GM10266 (cell line): ENCODE measurements around the gene LGALS14.

Source experiments
- DNase-seq: peaks from one replicate; pipeline ENCODE4 v3.0.0; 2012; ENCODE audit errors: extremely low spot score
- TF ChIP-seq, protein P1 (sequence below): IDR thresholded peaks from 2 replicates; pipeline ENCODE4 v1.5.1; 2012; ENCODE audit warnings: mild to moderate bottlenecking, low read depth; ENCODE audit not compliant: control insufficient read depth, insufficient read depth; ENCODE audit errors: missing control alignments

The LGALS14 gene

GRCh38 chr19:39695759-39696158, 8.5 kb upstream of the LGALS14 start:
- TF ChIP-seq, protein P1, sequence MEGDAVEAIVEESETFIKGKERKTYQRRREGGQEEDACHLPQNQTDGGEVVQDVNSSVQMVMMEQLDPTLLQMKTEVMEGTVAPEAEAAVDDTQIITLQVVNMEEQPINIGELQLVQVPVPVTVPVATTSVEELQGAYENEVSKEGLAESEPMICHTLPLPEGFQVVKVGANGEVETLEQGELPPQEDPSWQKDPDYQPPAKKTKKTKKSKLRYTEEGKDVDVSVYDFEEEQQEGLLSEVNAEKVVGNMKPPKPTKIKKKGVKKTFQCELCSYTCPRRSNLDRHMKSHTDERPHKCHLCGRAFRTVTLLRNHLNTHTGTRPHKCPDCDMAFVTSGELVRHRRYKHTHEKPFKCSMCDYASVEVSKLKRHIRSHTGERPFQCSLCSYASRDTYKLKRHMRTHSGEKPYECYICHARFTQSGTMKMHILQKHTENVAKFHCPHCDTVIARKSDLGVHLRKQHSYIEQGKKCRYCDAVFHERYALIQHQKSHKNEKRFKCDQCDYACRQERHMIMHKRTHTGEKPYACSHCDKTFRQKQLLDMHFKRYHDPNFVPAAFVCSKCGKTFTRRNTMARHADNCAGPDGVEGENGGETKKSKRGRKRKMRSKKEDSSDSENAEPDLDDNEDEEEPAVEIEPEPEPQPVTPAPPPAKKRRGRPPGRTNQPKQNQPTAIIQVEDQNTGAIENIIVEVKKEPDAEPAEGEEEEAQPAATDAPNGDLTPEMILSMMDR, result no peak
- DNase-seq, result no peak

- DNase-seq, result no peak
- TF ChIP-seq, protein P1, result no peak
Measured at GRCh38 chr19:39696387-39696786, 7.9 kb upstream of the LGALS14 start.

DNA sequence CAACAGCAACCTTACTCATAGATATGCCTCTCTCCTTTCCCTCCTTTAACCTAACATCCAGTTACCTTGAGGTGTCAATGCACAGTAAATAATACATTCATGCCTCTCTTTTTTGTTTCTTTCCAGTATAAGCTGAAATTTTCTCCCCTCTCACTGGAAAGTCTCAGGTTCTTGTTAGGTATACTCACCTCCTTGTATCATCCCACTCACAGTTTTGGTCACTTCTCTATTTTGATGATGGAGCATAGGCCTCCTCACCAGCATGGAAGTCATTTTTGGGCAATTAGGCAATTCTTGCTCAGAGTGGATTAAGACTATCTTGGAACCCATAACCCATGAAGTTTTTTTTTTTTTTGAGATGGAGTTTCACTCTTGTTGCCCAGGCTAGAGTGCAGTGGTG, 5.7 kb upstream of the LGALS14 start:
- TF ChIP-seq, protein P1, result no peak
- no peak for DNase-seq

DNA sequence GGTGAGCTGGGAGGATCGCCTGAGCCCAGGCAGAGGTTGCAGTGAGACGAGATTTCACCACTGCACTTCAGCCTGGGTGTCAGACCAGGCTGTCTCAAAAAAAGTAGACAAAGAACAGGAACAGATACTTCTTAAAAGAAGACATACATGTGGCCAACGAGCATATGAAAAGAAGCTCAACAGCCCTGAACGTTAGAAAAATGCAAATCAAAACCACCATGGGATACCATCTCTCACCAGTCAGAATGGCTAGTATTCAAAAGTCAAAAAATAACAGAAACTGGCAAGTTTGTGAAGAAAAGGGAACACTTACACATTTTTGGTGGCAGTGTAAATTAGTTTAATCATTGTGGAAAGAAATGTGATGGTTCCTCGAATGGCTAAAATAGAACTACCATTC, 3.0 kb upstream of the LGALS14 start:
- no peak for DNase-seq
- TF ChIP-seq, protein P1, result no peak

GRCh38 chr19:39705578-39706188, 1.4 kb downstream of the LGALS14 start:
- DNase-seq, result peak; percentile 25
- TF ChIP-seq, protein P1, result no peak

GRCh38 chr19:39708594-39708993, 4.3 kb downstream of the LGALS14 start:
- TF ChIP-seq, protein P1, result no peak
- DNase-seq, result no peak

- DNase-seq, result no peak
- TF ChIP-seq, protein P1, result no peak
Measured at GRCh38 chr19:39709026-39709872, 5.0 kb downstream of the LGALS14 start.
